Activated naive CD8-positive, alpha-beta T cell treated with anti-CD3 and anti-CD28 coated beads, Interleukin-2, amount 10 ng/mL, durations not matched to agents 7 days and 5 days (primary cell): Measurements from ENCODE around the gene CFAP45. TPM values are rescaled to one million over a fixed set of nuclear protein-coding genes. Genes with fewer than 3 reads are reported as not detected.

ENCODE experiments used
- ATAC-seq: fragments of 150-1000 bp; cut with Tn5 transposase; one replicate; pipeline ENCODE4 v1.10.0; 2021; ENCODE audit warnings: low read depth, moderate library complexity
- POLR2A ChIA-PET: fragments of 350-600 bp; sonication (Branson Sonifier 250); formaldehyde crosslinking; loops from one replicate; lab custom pipeline; 2021; ENCODE audit warnings: antibody characterized with exemption; lab: Charles Lee
- DNase-seq: peaks from one replicate; pipeline ENCODE4 v3.0.0; 2021
- H3K27ac Mint-ChIP-seq: one replicate; pipeline ENCODE4 v1.8.0; 2022; ENCODE audit warnings: mild to moderate bottlenecking, mixed read lengths
- H3K27me3 Mint-ChIP-seq: one replicate; pipeline ENCODE4 v1.8.0; 2022; ENCODE audit warnings: mild to moderate bottlenecking, moderate library complexity, mixed read lengths
- H3K36me3 Mint-ChIP-seq: one replicate; pipeline ENCODE4 v1.8.0; 2021; ENCODE audit warnings: mild to moderate bottlenecking, mixed read lengths
- H3K4me1 Mint-ChIP-seq: one replicate; pipeline ENCODE4 v1.8.0; 2021; ENCODE audit warnings: mixed read lengths
- H3K4me3 Mint-ChIP-seq: one replicate; pipeline ENCODE4 v1.8.0; 2022; ENCODE audit warnings: mild to moderate bottlenecking, moderate library complexity, mixed read lengths
- H3K9me3 Mint-ChIP-seq: one replicate; pipeline ENCODE4 v1.8.0; 2021; ENCODE audit warnings: mixed read lengths
- total RNA-seq, 2 experiments: library from RNA; stranded (reverse); gene quantifications; one replicate each; pipeline ENCODE4 v1.2.3, GENCODE V29; 2021

Gene CFAP45
- total RNA-seq, 2 experiments from 2014 or later = 1.3 to 1.6 TPM

- Mint-ChIP-seq H3K36me3 (no peaks in the 10 kb centered on the region), H3K27me3 (peaks cover 13% of the 10 kb centered on the region), H3K4me1 (peaks cover 14% of the 10 kb centered on the region), H3K4me3 (peak overlapping the region; percentile 76), H3K27ac (no peak overlapping the region), H3K9me3 (no peaks in the 10 kb centered on the region)
- POLR2A ChIA-PET = interaction anchor here (0.7 to 1.6 kb wide), 2 partner anchors 19 to 27 kb away, joined by 5 read pairs; partner anchors contain the start of gene SLAMF8
- no peak for ATAC-seq
- no peak for DNase-seq
Measured at GRCh38 chr1:159853417-159854115, 46.4 kb downstream of the CFAP45 start.

- H3K9me3 Mint-ChIP-seq = no peaks in the 10 kb centered on the region
- DNase-seq = no peak
- H3K27ac Mint-ChIP-seq = no peak overlapping the region
- POLR2A ChIA-PET = no interaction called here
- H3K27me3 Mint-ChIP-seq = peaks cover 13% of the 10 kb centered on the region
- no peaks in the 10 kb centered on the region for H3K36me3 Mint-ChIP-seq
- H3K4me1 Mint-ChIP-seq = peaks cover 18% of the 10 kb centered on the region
- H3K4me3 Mint-ChIP-seq = no peak overlapping the region
- ATAC-seq = no peak
Measured at GRCh38 chr1:159851407-159851806, 48.6 kb downstream of the CFAP45 start.

GRCh38 chr1:159849626-159850366, 50.2 kb downstream of the CFAP45 start:
- ATAC-seq = no peak
- Mint-ChIP-seq H3K27ac (no peak overlapping the region), H3K4me1 (peaks cover 15% of the 10 kb centered on the region), H3K9me3 (no peaks in the 10 kb centered on the region), H3K36me3 (no peaks in the 10 kb centered on the region), H3K4me3 (no peak overlapping the region), H3K27me3 (peaks cover 13% of the 10 kb centered on the region)
- POLR2A ChIA-PET = no interaction called here
- DNase-seq = no peak

- POLR2A ChIA-PET = no interaction called here
- no peaks in the 10 kb centered on the region for H3K9me3 Mint-ChIP-seq
- no peaks in the 10 kb centered on the region for H3K36me3 Mint-ChIP-seq
- H3K27me3 Mint-ChIP-seq = peaks cover 21% of the 10 kb centered on the region
- peaks cover 9% of the 10 kb centered on the region for H3K4me1 Mint-ChIP-seq
- H3K27ac Mint-ChIP-seq = no peak overlapping the region
- ATAC-seq (no peak), DNase-seq (no peak)
- H3K4me3 Mint-ChIP-seq = no peak overlapping the region
Measured at GRCh38 chr1:159848326-159848725, 51.6 kb downstream of the CFAP45 start.

GRCh38 chr1:159847231-159847630, 52.7 kb downstream of the CFAP45 start:
- Mint-ChIP-seq H3K36me3 (no peaks in the 10 kb centered on the region), H3K4me1 (peaks cover 6% of the 10 kb centered on the region), H3K9me3 (no peaks in the 10 kb centered on the region), H3K4me3 (no peak overlapping the region), H3K27me3 (peaks cover 17% of the 10 kb centered on the region), H3K27ac (no peak overlapping the region)
- POLR2A ChIA-PET = no interaction called here
- ATAC-seq (no peak), DNase-seq (no peak)

GRCh38 chr1:159845751-159846629, 54.0 kb downstream of the CFAP45 start:
- H3K36me3 Mint-ChIP-seq = no peaks in the 10 kb centered on the region
- no peak overlapping the region for H3K27ac Mint-ChIP-seq
- peaks cover 6% of the 10 kb centered on the region for H3K4me1 Mint-ChIP-seq

GRCh38 chr1:159843459-159843858, 56.5 kb downstream of the CFAP45 start:
- H3K4me1 Mint-ChIP-seq = peaks cover 9% of the 10 kb centered on the region
- H3K27me3 Mint-ChIP-seq = peaks cover 12% of the 10 kb centered on the region
- H3K36me3 Mint-ChIP-seq = no peaks in the 10 kb centered on the region
- no peak overlapping the region for H3K4me3 Mint-ChIP-seq
- H3K9me3 Mint-ChIP-seq = no peaks in the 10 kb centered on the region
- no peak for DNase-seq
- POLR2A ChIA-PET = no interaction called here
- H3K27ac Mint-ChIP-seq = no peak overlapping the region
- no peak for ATAC-seq

More at GRCh38 chr1:159845751-159846629, 54.0 kb downstream of the CFAP45 start:
- Mint-ChIP-seq H3K9me3 (no peaks in the 10 kb centered on the region), H3K4me3 (no peak overlapping the region), H3K27me3 (peaks cover 14% of the 10 kb centered on the region)
- DNase-seq = no peak
- POLR2A ChIA-PET = no interaction called here
- no peak for ATAC-seq

- Mint-ChIP-seq H3K27ac (no peak overlapping the region), H3K4me3 (no peak overlapping the region), H3K4me1 (peaks cover 5% of the 10 kb centered on the region), H3K27me3 (peaks cover 12% of the 10 kb centered on the region), H3K9me3 (no peaks in the 10 kb centered on the region), H3K36me3 (no peaks in the 10 kb centered on the region)
- DNase-seq = no peak
- ATAC-seq = no peak
- POLR2A ChIA-PET = no interaction called here
Measured at GRCh38 chr1:159841749-159842148, 58.2 kb downstream of the CFAP45 start.

- Mint-ChIP-seq H3K4me3 (no peak overlapping the region), H3K27me3 (peaks cover 10% of the 10 kb centered on the region), H3K9me3 (no peaks in the 10 kb centered on the region), H3K4me1 (peaks cover 8% of the 10 kb centered on the region), H3K27ac (no peak overlapping the region), H3K36me3 (no peaks in the 10 kb centered on the region)
- no peak for ATAC-seq
- no peak for DNase-seq
- POLR2A ChIA-PET = no interaction called here
Measured at GRCh38 chr1:159839116-159839849, 60.7 kb downstream of the CFAP45 start.

GRCh38 chr1:159838715-159839114, 61.2 kb downstream of the CFAP45 start:
- Mint-ChIP-seq H3K9me3 (no peaks in the 10 kb centered on the region), H3K4me1 (peaks cover 8% of the 10 kb centered on the region), H3K27ac (no peak overlapping the region), H3K27me3 (peaks cover 7% of the 10 kb centered on the region), H3K36me3 (no peaks in the 10 kb centered on the region), H3K4me3 (no peak overlapping the region)
- POLR2A ChIA-PET = no interaction called here
- DNase-seq = no peak
- ATAC-seq = no peak

GRCh38 chr1:159835862-159836525, 64.0 kb downstream of the CFAP45 start:
- Mint-ChIP-seq H3K9me3 (no peaks in the 10 kb centered on the region), H3K36me3 (no peaks in the 10 kb centered on the region), H3K27ac (no peak overlapping the region), H3K4me1 (peaks cover 8% of the 10 kb centered on the region), H3K4me3 (no peak overlapping the region), H3K27me3 (peaks cover 13% of the 10 kb centered on the region)
- ATAC-seq (no peak), DNase-seq (no peak)
- POLR2A ChIA-PET = no interaction called here

- H3K36me3 Mint-ChIP-seq = no peaks in the 10 kb centered on the region
- peaks cover 14% of the 10 kb centered on the region for H3K27me3 Mint-ChIP-seq
- H3K27ac Mint-ChIP-seq = no peak overlapping the region
- POLR2A ChIA-PET = no interaction called here
- ATAC-seq (no peak), DNase-seq (no peak)
- H3K4me1 Mint-ChIP-seq = peaks cover 8% of the 10 kb centered on the region
- H3K9me3 Mint-ChIP-seq = no peaks in the 10 kb centered on the region
- no peak overlapping the region for H3K4me3 Mint-ChIP-seq
Measured at GRCh38 chr1:159835356-159835755, 64.6 kb downstream of the CFAP45 start.
